Transverse colon (tissue), 4 donors: Measurements from ENCODE around the gene MESD. TPM values are rescaled to one million over a fixed set of nuclear protein-coding genes. Genes with fewer than 3 reads are reported as not detected.

Experiments
- DNase-seq: peaks from one replicate; pipeline ENCODE4 v3.0.0-alpha.2; 2019
- H3K27ac ChIP-seq, 4 donors: fragments of 200-600 bp; sonication (generic); 2 replicates each; pipeline ENCODE4 v1.5.1; 2016 to 2018; ENCODE audit warnings: inconsistent platforms in 4 of 4
- H3K27me3 ChIP-seq: fragments of 200-600 bp; sonication (generic); 2 replicates; pipeline ENCODE4 v1.5.1; 2017; ENCODE audit warnings: inconsistent platforms
- H3K36me3 ChIP-seq, 4 donors: fragments of 200-600 bp; sonication (generic); 2 replicates each; pipeline ENCODE4 v1.5.1; 2017 to 2019; ENCODE audit warnings: inconsistent platforms in 4 of 4
- H3K4me1 ChIP-seq, 4 donors: fragments of 200-600 bp; sonication (generic); 2 replicates each; pipeline ENCODE4 v1.5.1; 2017 to 2020; ENCODE audit warnings: inconsistent platforms in 4 of 4
- H3K4me3 ChIP-seq, 4 donors: fragments of 200-600 bp; sonication (generic); 1 replicate in 1 of 4; 2 replicates in 3 of 4; pipeline versions ENCODE4 v1.5.1 to v1.6.1; 2017 to 2019; ENCODE audit warnings: inconsistent platforms in 4 of 4
- H3K9me3 ChIP-seq, 2 donors: fragments of 200-600 bp; sonication (generic); 2 replicates each; pipeline ENCODE4 v1.5.1; 2017 to 2019; ENCODE audit warnings: inconsistent platforms in 2 of 2
- CTCF ChIP-seq, 5 experiments: fragments of 200-600 bp in 3 of 5; fragments of 450-650 bp in 2 of 5; sonication (generic) in 3 of 5; IDR thresholded peaks; 1 replicate in 2 of 5; 2 replicates in 3 of 5; pipeline ENCODE4 v1.5.1; 2016 to 2017; ENCODE audit warnings: antibody characterized with exemption in 5 of 5, inconsistent platforms in 3 of 5, mild to moderate bottlenecking in 2 of 5, moderate library complexity in 1 of 5
- EP300 ChIP-seq: sonication (generic); formaldehyde crosslinking; IDR thresholded peaks from one replicate; pipeline ENCODE4 v1.6.1; 2017; ENCODE audit warnings: antibody characterized with exemption, low read depth
- POLR2A ChIP-seq: fragments of 450-650 bp; IDR thresholded peaks from one replicate; pipeline ENCODE4 v1.6.1; 2016; ENCODE audit warnings: antibody characterized with exemption, mild to moderate bottlenecking, moderate library complexity
- POLR2AphosphoS5 ChIP-seq, 3 donors: sonication (generic); formaldehyde crosslinking; IDR thresholded peaks; one replicate each; pipeline ENCODE4 v1.6.1; 2016; ENCODE audit warnings: antibody characterized with exemption in 3 of 3
- WGBS, 2 donors: methylation state at CpG; one replicate each; pipeline ENCODE4 v1.1.5; 2018; ENCODE audit warnings: low coverage in 1 of 2; 5-methylcytosine and 5-hydroxymethylcytosine counted together
- in situ Hi-C, 4 donors: fragments of 200-750 bp; cut with MboI; loops; one replicate each; pipeline versions ENCODE4 v1.15.0 to v1.15.1; 2017; ENCODE audit warnings: low sequenced_read_pairs in 3 of 4, low pct_ligation_motif_present in 1 of 4, low pct_unique_long_range_greater_than_20kb in 1 of 4
- intact Hi-C: fragments of 100-400 bp; cut with DNase I; formaldehyde crosslinking; loops from one replicate; pipeline ENCODE4 v1.15.1; 2023; ENCODE audit warnings: low total_unique reads
- total RNA-seq, 4 donors: library from RNA; depleted of rRNA; stranded (reverse); fragments of >200 nt; gene quantifications; one replicate each; pipeline ENCODE4 v1.1.0, GENCODE V29; 2016

MESD gene
- total RNA-seq, 4 donors from 2014 or later, result 15.8 to 39.3 (median 19.2) TPM

DNA sequence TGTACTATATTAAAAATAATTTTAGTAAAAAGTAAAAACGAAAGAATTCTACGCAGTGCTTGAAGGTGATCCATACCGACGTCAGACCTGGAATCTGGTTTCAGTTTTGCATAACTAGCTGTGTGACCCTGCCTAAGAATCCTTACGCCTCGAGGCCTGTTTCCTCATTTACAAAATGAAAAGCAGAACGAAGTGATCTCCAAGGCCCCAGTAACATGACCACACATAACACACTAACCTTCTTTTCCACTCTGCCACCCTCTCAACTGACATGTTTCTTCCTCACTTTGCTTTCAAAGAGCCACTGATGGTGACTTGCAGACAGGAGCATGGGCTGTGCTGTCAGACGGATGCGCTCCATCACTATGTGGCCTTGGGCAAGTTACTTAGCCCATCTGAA, 4.8 kb downstream of the MESD start:
- DNase-seq, result peak; percentile 14
- peak overlapping the region in 3 of 4 donors; percentile 12 to 51 (median 18) for H3K27ac ChIP-seq
- intact Hi-C loops, result no loop called here

DNA sequence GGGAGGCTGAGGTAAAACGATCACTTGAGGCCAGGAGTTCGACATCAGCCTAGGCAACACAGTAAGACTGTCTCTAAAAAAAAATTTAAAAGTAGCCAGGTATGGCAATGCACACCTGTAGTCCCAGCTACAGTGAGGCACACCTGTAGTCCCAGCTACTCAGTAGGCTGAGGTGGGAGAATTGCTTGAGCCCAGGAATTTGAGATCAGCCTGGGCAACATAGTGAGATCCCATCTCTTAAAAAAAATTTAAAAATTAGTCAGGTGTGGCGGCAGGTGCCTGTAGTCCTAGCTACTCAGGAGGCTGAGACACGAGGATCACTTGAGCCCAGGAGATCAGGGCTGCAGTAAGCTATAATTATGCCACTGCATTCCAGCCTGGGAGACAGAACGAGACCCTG, 6.8 kb downstream of the MESD start:
- H3K4me3 ChIP-seq, result no peak overlapping the region
- H3K27ac ChIP-seq, result no peak overlapping the region
- no peaks in the 10 kb centered on the region for H3K27me3 ChIP-seq
- DNase-seq, result no peak
- 82 to 100% methylated on average over 1 to 5 of the region's 5 CpGs for WGBS, 2 donors
- peaks cover 0 to 25% (median 4%) of the 10 kb centered on the region in 4 donors for H3K36me3 ChIP-seq
- in situ Hi-C loops, result loop anchor here in 2 of 4 donors (10.0 to 25.0 kb wide), 2 partner anchors 279 to 282 kb away; no protein-coding TSS in a partner anchor
- H3K4me1 ChIP-seq, result peaks cover 0 to 11% (median 6%) of the 10 kb centered on the region in 4 donors
- intact Hi-C loops, result no loop called here
- TF ChIP-seq EP300 (no peak), POLR2A (no peak), CTCF (IDR thresholded peaks at IDR 0.05) (no peak), POLR2AphosphoS5 (IDR thresholded peaks at IDR 0.05) (no peak)
- H3K9me3 ChIP-seq, result no peaks in the 10 kb centered on the region

More for the DNA sequence above, 4.8 kb downstream of the MESD start:
- Histone ChIP-seq H3K9me3 (no peaks in the 10 kb centered on the region), H3K4me1 (peaks cover 8 to 21% (median 17%) of the 10 kb centered on the region in 4 donors), H3K4me3 (no peak overlapping the region), H3K36me3 (peaks cover 0 to 15% (median 0%) of the 10 kb centered on the region in 4 donors), H3K27me3 (no peaks in the 10 kb centered on the region)
- TF ChIP-seq POLR2AphosphoS5 (IDR thresholded peaks at IDR 0.05), result no peak
- TF ChIP-seq CTCF (IDR thresholded peaks at IDR 0.05), result no peak
- TF ChIP-seq POLR2A, result no peak
- TF ChIP-seq EP300, result no peak
- in situ Hi-C loops, result loop anchor here in 2 of 4 donors (10.0 to 25.0 kb wide), 2 partner anchors 277 to 280 kb away; no protein-coding TSS in a partner anchor
- 63 to 75% methylated on average over 7 to 9 of the region's 9 CpGs for WGBS, 2 donors

- no peak overlapping the region for H3K27ac ChIP-seq
- in situ Hi-C loops (loop anchor here in 2 of 4 donors (10.0 to 25.0 kb wide), 2 partner anchors 280 to 283 kb away; no protein-coding TSS in a partner anchor), intact Hi-C loops (no loop called here)
- no peak for DNase-seq
- no peaks in the 10 kb centered on the region for H3K27me3 ChIP-seq
- TF ChIP-seq CTCF (IDR thresholded peaks at IDR 0.05) (no peak), POLR2AphosphoS5 (IDR thresholded peaks at IDR 0.05) (no peak), EP300 (no peak), POLR2A (no peak)
- 76 to 84% methylated on average over 2 of the region's 2 CpGs for WGBS, 2 donors
- H3K4me3 ChIP-seq, result no peak overlapping the region
- no peaks in the 10 kb centered on the region for H3K9me3 ChIP-seq
- H3K4me1 ChIP-seq, result peaks cover 0 to 9% (median 2%) of the 10 kb centered on the region in 4 donors
- H3K36me3 ChIP-seq, result peaks cover 0 to 25% (median 4%) of the 10 kb centered on the region in 4 donors
These were observed 7.4 kb downstream of the MESD start for GRCh38 chr15:80982205-80982604.

- no peak for DNase-seq
- H3K4me3 ChIP-seq, result no peak overlapping the region
- peaks cover 0 to 25% (median 4%) of the 10 kb centered on the region in 4 donors for H3K36me3 ChIP-seq
- WGBS, 2 donors, result 56 to 84% methylated on average over 6 to 8 of the region's 8 CpGs
- no peaks in the 10 kb centered on the region for H3K27me3 ChIP-seq
- TF ChIP-seq CTCF (IDR thresholded peaks at IDR 0.05), result no peak
- TF ChIP-seq POLR2A, result no peak
- no peak for TF ChIP-seq EP300
- TF ChIP-seq POLR2AphosphoS5 (IDR thresholded peaks at IDR 0.05), result no peak
- no peak overlapping the region for H3K27ac ChIP-seq
- peaks cover 0 to 4% (median 1%) of the 10 kb centered on the region in 4 donors for H3K4me1 ChIP-seq
- in situ Hi-C loops (loop anchor here (10.0 to 25.0 kb wide), 6 partner anchors 125 to 525 kb away; no protein-coding TSS in a partner anchor), intact Hi-C loops (loop anchor here (5.0 kb wide), 1 partner anchor 288 kb away; no protein-coding TSS in a partner anchor)
- H3K9me3 ChIP-seq, result no peaks in the 10 kb centered on the region
These were observed 9.9 kb downstream of the MESD start for GRCh38 chr15:80979538-80980200.
